HepG2 (cell line): ENCODE measurements around the gene UCN2. TPM values are rescaled to one million over a fixed set of nuclear protein-coding genes. Genes with fewer than 3 reads are reported as not detected.
A peak's percentile ranks its signal among the peaks of the same experiment; 100 is the strongest.

Experiments
- ADNP ChIP-seq: sonication (generic); formaldehyde crosslinking; IDR thresholded peaks from 2 replicates; pipeline ENCODE4 v1.4.0; 2020; ENCODE audit warnings: missing genetic modification reagents
- AGO1 ChIP-seq: fragments of 200-400 bp; formaldehyde crosslinking; IDR thresholded peaks from 2 replicates; pipeline ENCODE4 v1.6.1; 2017; ENCODE audit warnings: mild to moderate bottlenecking, low read depth, low read length, moderate library complexity; ENCODE audit not compliant: poor library complexity, severe bottlenecking
- EZH2 ChIP-seq: conservative IDR thresholded peaks from 2 replicates; pipeline ENCODE4 v1.6.1; 2012; ENCODE audit warnings: mild to moderate bottlenecking, low read depth, low read length, moderate library complexity
- FOXK2 ChIP-seq: fragments of 450-650 bp; IDR thresholded peaks from 2 replicates; pipeline ENCODE4 v1.6.1; 2016
- FUBP1 ChIP-seq: sonication (generic); formaldehyde crosslinking; IDR thresholded peaks from 2 replicates; pipeline ENCODE4 v1.5.1; 2020; ENCODE audit warnings: missing genetic modification reagents, mild to moderate bottlenecking, borderline replicate concordance
- GATAD2A ChIP-seq: IDR thresholded peaks from 2 replicates; pipeline ENCODE4 v1.6.1; 2016
- HNRNPUL1 ChIP-seq: fragments of 200-400 bp; formaldehyde crosslinking; IDR thresholded peaks from 2 replicates; pipeline ENCODE4 v1.6.1; 2017; ENCODE audit warnings: low read depth, mild to moderate bottlenecking, low read length, moderate library complexity
- KDM5A ChIP-seq: fragments of 200-600 bp; sonication (generic); IDR thresholded peaks from 2 replicates; pipeline ENCODE4 v1.7.0; 2018; ENCODE audit warnings: antibody characterized with exemption, mild to moderate bottlenecking, low read length, borderline replicate concordance
- PCBP2 ChIP-seq: fragments of 200-400 bp; formaldehyde crosslinking; optimal IDR thresholded peaks from 2 replicates; pipeline ENCODE3; 2018; ENCODE audit warnings: low read length, low read depth; ENCODE audit not compliant: poor library complexity, severe bottlenecking
- REL ChIP-seq: sonication (generic); formaldehyde crosslinking; conservative IDR thresholded peaks from 2 replicates; pipeline ENCODE4 v1.8.0; 2022; ENCODE audit warnings: mild to moderate bottlenecking, missing genetic modification reagents, moderate library complexity
- SNRNP70 ChIP-seq: fragments of 200-400 bp; formaldehyde crosslinking; IDR thresholded peaks from 2 replicates; pipeline ENCODE4 v1.6.1; 2017; ENCODE audit warnings: mild to moderate bottlenecking, low read depth, low read length, moderate library complexity
- ZBTB3 ChIP-seq: sonication (generic); formaldehyde crosslinking; IDR thresholded peaks from 2 replicates; pipeline ENCODE4 v1.4.0; 2020; ENCODE audit warnings: low read depth, mild to moderate bottlenecking, moderate library complexity, missing genetic modification reagents, borderline replicate concordance
- ZC3H13 ChIP-seq: sonication (generic); formaldehyde crosslinking; IDR thresholded peaks from 2 replicates; pipeline ENCODE4 v1.8.1; 2023; ENCODE audit warnings: mild to moderate bottlenecking, missing genetic modification reagents, moderate library complexity
- ZKSCAN8 ChIP-seq: IDR thresholded peaks from 2 replicates; pipeline ENCODE4 v1.6.1; 2016; ENCODE audit warnings: borderline replicate concordance, missing genetic modification reagents, missing compliant biosample characterization
- ZNF121 ChIP-seq: sonication (generic); formaldehyde crosslinking; IDR thresholded peaks from 2 replicates; pipeline ENCODE4 v1.5.0; 2020; ENCODE audit warnings: mild to moderate bottlenecking, missing genetic modification reagents
- ZNF350 ChIP-seq: sonication (generic); formaldehyde crosslinking; IDR thresholded peaks from 2 replicates; pipeline ENCODE4 v1.4.0; 2020; ENCODE audit warnings: mild to moderate bottlenecking, low read depth, missing genetic modification reagents, borderline replicate concordance
- ZNF382 ChIP-seq: sonication (generic); formaldehyde crosslinking; IDR thresholded peaks from 2 replicates; pipeline ENCODE4 v1.5.0; 2020; ENCODE audit warnings: missing genetic modification reagents, mild to moderate bottlenecking, borderline replicate concordance
- ZNF609 ChIP-seq: sonication (generic); formaldehyde crosslinking; IDR thresholded peaks from 2 replicates; pipeline ENCODE4 v1.4.0; 2020; ENCODE audit warnings: mild to moderate bottlenecking, missing genetic modification reagents, borderline replicate concordance
- ZNF678 ChIP-seq: sonication (generic); formaldehyde crosslinking; IDR thresholded peaks from 2 replicates; pipeline ENCODE4 v1.4.0; 2020; ENCODE audit warnings: mild to moderate bottlenecking, missing genetic modification reagents
- ZSCAN12 ChIP-seq: sonication (generic); formaldehyde crosslinking; IDR thresholded peaks from 2 replicates; pipeline ENCODE4 v1.9.0; 2021; ENCODE audit warnings: mild to moderate bottlenecking, missing genetic modification reagents
- polyA plus RNA-seq, 8 experiments: library from polyadenylated mRNA; depleted of rRNA in 3 of 8; stranded (reverse) in 7 of 8; unstranded in 1 of 8; fragments of >200 nt; fragmentation: Illumina TruSeq in 4 of 8; extraction: Trizol in 4 of 8; gene quantifications; 2 replicates each; pipeline versions ENCODE4 v1.2.1 to v1.2.3, GENCODE V29; 2011 to 2016; ENCODE audit warnings: low read depth in 4 of 8, missing spikeins in 1 of 8, mixed read lengths in 1 of 8; ENCODE audit not compliant: insufficient read depth in 1 of 8
- total RNA-seq, 5 experiments: library from RNA; depleted of rRNA; stranded (reverse); fragments of >200 nt; fragmentation: Illumina TruSeq; extraction: Trizol; gene quantifications; 2 replicates each; pipeline ENCODE4 v1.2.3, GENCODE V29; 2016; ENCODE audit warnings: low read depth in 1 of 5

The UCN2 gene
- total and polyA plus RNA-seq, 2 of the 13 experiments (the other 11 are each of a cell fraction or from before 2014, with no cell fraction given) = 0.07 to 1.5 TPM

GRCh38 chr3:48556796-48557626 is 6.6 kb downstream of the UCN2 start, which contains the start of gene PFKFB4 (continued):
- TF ChIP-seq FOXK2 (no peak), EZH2 (no peak), REL (CRISPR knock-in tag) (no peak), FUBP1 (CRISPR knock-in tag) (no peak), ZKSCAN8 (CRISPR knock-in tag) (peak; percentile 57), HNRNPUL1 (no peak), GATAD2A (CRISPR knock-in tag) (peak; percentile 69), ZNF678 (no peak), ZSCAN12 (CRISPR knock-in tag) (0 out of 2 replicates have a peak, but pooled peaks have one; percentile 7), ZNF382 (CRISPR knock-in tag) (no peak), AGO1 (no peak), ZNF609 (CRISPR knock-in tag) (peak; percentile 80; the same call in 1 of the 2 replicates), ZC3H13 (peak; percentile 84), KDM5A (no peak), ZNF350 (peak; percentile 60; the same call in 1 of the 2 replicates), SNRNP70 (no peak), PCBP2 (no peak), ZNF121 (CRISPR knock-in tag) (0 out of 2 replicates have a peak, but pooled peaks have one; percentile 40), ADNP (CRISPR knock-in tag) (no peak), ZBTB3 (CRISPR knock-in tag) (peak; percentile 76; the same call in 1 of the 2 replicates)
